PC-9 (cell line): Measurements from ENCODE around the gene GMPPB. TPM values are rescaled to one million over a fixed set of nuclear protein-coding genes. Genes with fewer than 3 reads are reported as not detected.
A peak's percentile ranks its signal among the peaks of the same experiment; 100 is the strongest.

ENCODE experiments used
- Bru-seq: library from RNA; stranded (reverse); fragments of 400-500 nt; gene quantifications from one replicate; lab custom pipeline; 2021; lab: Mats Ljungman, UMichigan
- BruChase-seq, 2 experiments: library from RNA; stranded (reverse); fragments of 400-500 nt; gene quantifications; one replicate each; lab custom pipeline; 2021; lab: Mats Ljungman, UMichigan
- BruUV-seq: library from RNA; stranded (reverse); fragments of 400-500 nt; replicated peaks from 2 replicates; lab custom pipeline; 2021; lab: Mats Ljungman, UMichigan
- CTCF ChIA-PET: fragments of 300-600 bp; sonication (Branson Sonifier 250); formaldehyde crosslinking; loops from one replicate; lab custom pipeline; 2022; ENCODE audit warnings: antibody characterized with exemption; lab: Charles Lee
- POLR2A ChIA-PET: fragments of 300-600 bp; sonication (Branson Sonifier 250); formaldehyde crosslinking; loops from one replicate; lab custom pipeline; 2022; ENCODE audit warnings: antibody characterized with exemption; ENCODE audit not compliant: unreplicated experiment; lab: Charles Lee
- DNase-seq, 2 experiments: peaks; one replicate each; pipeline versions ENCODE4 v3.0.0 to v3.0.0-alpha.2; 2015 to 2022; ENCODE audit warnings: mixed read lengths in 1 of 2
- H2AFZ ChIP-seq: fragments of 200-600 bp; sonication (generic); 2 replicates; pipeline ENCODE4 v1.8.1; 2017; ENCODE audit warnings: antibody characterized with exemption
- H3F3A ChIP-seq: fragments of 200-600 bp; sonication (generic); 2 replicates; pipeline ENCODE4 v1.8.1; 2017; ENCODE audit warnings: antibody characterized with exemption, mild to moderate bottlenecking, low read depth; ENCODE audit not compliant: insufficient read depth
- H3K27ac ChIP-seq: fragments of 200-600 bp; sonication (generic); 2 replicates; pipeline ENCODE4 v1.6.1; 2016; ENCODE audit warnings: mixed run types
- H3K27me3 ChIP-seq: fragments of 200-600 bp; sonication (generic); 2 replicates; pipeline ENCODE4 v1.6.1; 2016; ENCODE audit warnings: low read depth, mixed run types; ENCODE audit not compliant: insufficient read depth
- H3K36me3 ChIP-seq: fragments of 200-600 bp; sonication (generic); 2 replicates; pipeline ENCODE4 v1.6.1; 2016; ENCODE audit warnings: low read depth, mixed run types
- H3K4me1 ChIP-seq: fragments of 200-600 bp; sonication (generic); replicated peaks from 2 replicates; pipeline ENCODE4 v1.6.1; 2016; ENCODE audit warnings: mixed run types; ENCODE audit not compliant: insufficient read depth
- H3K4me2 ChIP-seq: fragments of 200-600 bp; sonication (generic); 2 replicates; pipeline ENCODE4 v1.6.1; 2017; ENCODE audit warnings: mixed run types
- H3K4me3 ChIP-seq: fragments of 200-600 bp; sonication (generic); 2 replicates; pipeline ENCODE4 v1.6.1; 2016; ENCODE audit warnings: mixed run types
- H3K79me2 ChIP-seq: fragments of 200-600 bp; sonication (generic); 2 replicates; pipeline ENCODE4 v1.6.1; 2017; ENCODE audit warnings: low read depth, mixed run types
- H3K9me2 ChIP-seq: fragments of 200-600 bp; sonication (generic); 2 replicates; pipeline ENCODE4 v1.8.1; 2017; ENCODE audit warnings: mild to moderate bottlenecking; ENCODE audit not compliant: insufficient read depth
- H3K9me3 ChIP-seq: fragments of 200-600 bp; sonication (generic); 2 replicates; pipeline ENCODE4 v1.8.1; 2016; ENCODE audit warnings: low read depth; ENCODE audit not compliant: insufficient read depth
- H4K20me1 ChIP-seq: fragments of 200-600 bp; sonication (generic); 2 replicates; pipeline ENCODE4 v1.8.1; 2017; ENCODE audit not compliant: insufficient read depth
- CTCF ChIP-seq: fragments of 200-600 bp; sonication (generic); conservative IDR thresholded peaks from 2 replicates; pipeline ENCODE4 v1.6.1; 2017; ENCODE audit warnings: mixed run types, antibody characterized with exemption, mild to moderate bottlenecking, moderate library complexity
- EZH2 ChIP-seq: fragments of 200-600 bp; sonication (generic); IDR thresholded peaks from 2 replicates; pipeline ENCODE4 v1.8.0; 2017; ENCODE audit warnings: antibody characterized with exemption, low read depth
- intact Hi-C: fragments of 100-400 bp; cut with micrococcal nuclease; formaldehyde crosslinking; loops from one replicate; pipeline ENCODE4 v1.10.0; 2022; ENCODE audit not compliant: unreplicated experiment
- long read RNA-seq: library from polyadenylated mRNA; stranded (forward); transcript quantifications from one replicate; pipeline ENCODE4 v2.0.0, GENCODE V29; 2022
- total RNA-seq: library from RNA; stranded (reverse); gene quantifications from 2 replicates; pipeline ENCODE4 v1.2.3, GENCODE V29; 2021

GMPPB gene
- total RNA-seq = 20.4 and 24.2 TPM in 2 replicates
- percentile 68 among the genes with signal in this experiment for Bru-seq, nascent RNA
- BruChase-seq, experiment 1, labeled RNA remaining after a 2-hour chase = percentile 79 among the genes with signal in this experiment
- BruChase-seq, experiment 2, labeled RNA remaining after a 6-hour chase = percentile 88 among the genes with signal in this experiment
- long read RNA-seq, transcript GMPPB-202 (9 exons, 1,582 nt) = major isoform, 34 of 38 reads
- long read RNA-seq, partial matches to known transcripts = 1 of 38 reads
- long read RNA-seq, other reads (novel, unspliced or antisense) = 3 of 38 reads

- Histone ChIP-seq H3K4me1 (peaks cover 13% of the 10 kb centered on the region; the same call in 1 of the 2 replicates), H4K20me1 (no peaks in the 10 kb centered on the region), H3K4me2 (peak within 1 kb of the TSS; percentile 93), H3K27me3 (no peaks in the 10 kb centered on the region), H3K4me3 (peak within 1 kb of the TSS; percentile 86), H3F3A (peaks cover 15% of the 10 kb centered on the region; the same call in 1 of the 2 replicates), H3K9me3 (no peaks in the 10 kb centered on the region), H3K27ac (peak within 1 kb of the TSS; percentile 78), H3K9me2 (no peaks in the 10 kb centered on the region), H3K36me3 (no peaks in the 10 kb centered on the region), H2AFZ (peak within 1 kb of the TSS; percentile 73), H3K79me2 (peaks cover 9% of the 10 kb centered on the region)
- TSS peak; percentile 83 for BruUV-seq
- intact Hi-C loops = loop anchor here (1.0 to 5.0 kb wide), 4 partner anchors 51 to 182 kb away; partner anchors contain the start of genes INKA1 and IP6K1
- ChIA-PET POLR2A (interaction anchor here (0.5 to 0.7 kb wide), 3 partner anchors 10 to 206 kb away, joined by 3 to 6 read pairs (median 3); partner anchors contain the start of gene MON1A), CTCF (no interaction called here)
- TF ChIP-seq EZH2 (no peak), CTCF (no peak)
- DNase-seq = peak; percentile 93 to 96
These were observed at the start of gene GMPPB for GRCh38 chr3:49723628-49724551. Gene GMPPB (minus strand): TSS chr3:49723951. CDS start chr3:49723726, 225 bp downstream.

GRCh38 chr3:49772703-49773102 is 49.0 kb upstream of the GMPPB start:
- no peak overlapping the region for H2AFZ ChIP-seq
- no peak overlapping the region for H3K4me3 ChIP-seq
- no peaks in the 10 kb centered on the region for H3K9me3 ChIP-seq
- H3K27ac ChIP-seq = no peak overlapping the region
- no peaks in the 10 kb centered on the region for H3F3A ChIP-seq
- peaks cover 17% of the 10 kb centered on the region for H4K20me1 ChIP-seq
- no peak for TF ChIP-seq CTCF
- no peak for TF ChIP-seq EZH2
- POLR2A ChIA-PET = no interaction called here
- no peaks in the 10 kb centered on the region for H3K4me1 ChIP-seq
- no peak for DNase-seq
- no peaks in the 10 kb centered on the region for H3K9me2 ChIP-seq
- H3K36me3 ChIP-seq = no peaks in the 10 kb centered on the region
- peaks cover 31% of the 10 kb centered on the region for H3K79me2 ChIP-seq
- no peak overlapping the region for H3K4me2 ChIP-seq
- intact Hi-C loops = no loop called here
- CTCF ChIA-PET = no interaction called here
- no peaks in the 10 kb centered on the region for H3K27me3 ChIP-seq
- no TSS peak for BruUV-seq

GRCh38 chr3:49771340-49771938 is 47.7 kb upstream of the GMPPB start:
- ChIA-PET CTCF (no interaction called here), POLR2A (interaction anchor here (0.6 kb wide), 1 partner anchor 15 kb away, joined by 3 read pairs; the partner anchor contains the start of gene IP6K1)
- no peaks in the 10 kb centered on the region for H3K36me3 ChIP-seq
- H3K4me1 ChIP-seq = no peaks in the 10 kb centered on the region
- H4K20me1 ChIP-seq = peaks cover 17% of the 10 kb centered on the region
- no peaks in the 10 kb centered on the region for H3K27me3 ChIP-seq
- no peak overlapping the region for H2AFZ ChIP-seq
- BruUV-seq = no TSS peak
- no peaks in the 10 kb centered on the region for H3F3A ChIP-seq
- intact Hi-C loops = no loop called here
- no peak overlapping the region for H3K4me3 ChIP-seq
- H3K4me2 ChIP-seq = no peak overlapping the region
- H3K79me2 ChIP-seq = peaks cover 38% of the 10 kb centered on the region
- no peak for DNase-seq
- H3K9me3 ChIP-seq = no peaks in the 10 kb centered on the region
- H3K27ac ChIP-seq = no peak overlapping the region
- no peak for TF ChIP-seq EZH2
- no peak for TF ChIP-seq CTCF
- no peaks in the 10 kb centered on the region for H3K9me2 ChIP-seq
